ENCODE measurements around the gene HHIPL1. TPM values are rescaled to one million over a fixed set of nuclear protein-coding genes. Genes with fewer than 3 reads are reported as not detected.

HHIPL1 gene
- total and polyA plus RNA-seq, 2 experiments from 2014 or later: 0.83 to 1.2 TPM

- Histone ChIP-seq H3K36me3 (peaks cover 3% of the 10 kb centered on the region), H3K4me1 (ENCODE audit: low read depth) (no peaks in the 10 kb centered on the region), H3K4me3 (no peak overlapping the region), H3K9me3 (ENCODE audit: low read depth) (no peaks in the 10 kb centered on the region), H3K27ac (no peak overlapping the region), H3K27me3 (no peaks in the 10 kb centered on the region)
- no peak for TF ChIP-seq CTCF (IDR thresholded peaks at IDR 0.05; ENCODE audit: low read depth, low read length)
- no peak for DNase-seq (ENCODE audit: low read depth in 1 of 2, low spot score in 1 of 2)
Measured at GRCh38 chr14:99703381-99703780, 58.5 kb downstream of the HHIPL1 start.

- Histone ChIP-seq H3K9me3 (ENCODE audit: low read depth) (no peaks in the 10 kb centered on the region), H3K27ac (no peak overlapping the region), H3K4me3 (no peak overlapping the region), H3K36me3 (peaks cover 3% of the 10 kb centered on the region), H3K4me1 (ENCODE audit: low read depth) (no peaks in the 10 kb centered on the region), H3K27me3 (no peaks in the 10 kb centered on the region)
- no peak for DNase-seq (ENCODE audit: low read depth in 1 of 2, low spot score in 1 of 2)
- TF ChIP-seq CTCF (IDR thresholded peaks at IDR 0.05; ENCODE audit: low read depth, low read length): no peak
Measured at GRCh38 chr14:99704037-99704436, 59.1 kb downstream of the HHIPL1 start.

GRCh38 chr14:99706107-99706900, 61.4 kb downstream of the HHIPL1 start:
- no peak for DNase-seq (ENCODE audit: low read depth in 1 of 2, low spot score in 1 of 2)
- no peak for TF ChIP-seq CTCF (IDR thresholded peaks at IDR 0.05; ENCODE audit: low read depth, low read length)
- no peak overlapping the region for H3K4me3 ChIP-seq
- H3K4me1 ChIP-seq (ENCODE audit: low read depth): no peaks in the 10 kb centered on the region
- H3K27me3 ChIP-seq: no peaks in the 10 kb centered on the region
- H3K27ac ChIP-seq: no peak overlapping the region
- peaks cover 3% of the 10 kb centered on the region for H3K36me3 ChIP-seq
- H3K9me3 ChIP-seq (ENCODE audit: low read depth): no peaks in the 10 kb centered on the region

GRCh38 chr14:99707420-99707819, 62.5 kb downstream of the HHIPL1 start:
- Histone ChIP-seq H3K36me3 (peaks cover 3% of the 10 kb centered on the region), H3K4me3 (no peak overlapping the region), H3K9me3 (ENCODE audit: low read depth) (no peaks in the 10 kb centered on the region)

GRCh38 chr14:99707921-99708320, 63.0 kb downstream of the HHIPL1 start:
- TF ChIP-seq CTCF (IDR thresholded peaks at IDR 0.05; ENCODE audit: low read depth, low read length): no peak
- H3K4me3 ChIP-seq: no peak overlapping the region
- no peaks in the 10 kb centered on the region for H3K9me3 ChIP-seq (ENCODE audit: low read depth)
- no peaks in the 10 kb centered on the region for H3K4me1 ChIP-seq (ENCODE audit: low read depth)
- no peak for DNase-seq (ENCODE audit: low read depth in 1 of 2, low spot score in 1 of 2)
- H3K36me3 ChIP-seq: peaks cover 3% of the 10 kb centered on the region
- H3K27me3 ChIP-seq: no peaks in the 10 kb centered on the region
- H3K27ac ChIP-seq: no peak overlapping the region

More at GRCh38 chr14:99707420-99707819, 62.5 kb downstream of the HHIPL1 start:
- TF ChIP-seq CTCF (IDR thresholded peaks at IDR 0.05; ENCODE audit: low read depth, low read length): no peak
- H3K27ac ChIP-seq: no peak overlapping the region
- no peaks in the 10 kb centered on the region for H3K4me1 ChIP-seq (ENCODE audit: low read depth)
- no peaks in the 10 kb centered on the region for H3K27me3 ChIP-seq
- no peak for DNase-seq (ENCODE audit: low read depth in 1 of 2, low spot score in 1 of 2)

All from cardiac muscle cell (in vitro differentiated cells and primary cell).